HUES6 (cell line): ENCODE measurements around the gene DPP10.

ENCODE experiments used
- H3K27ac ChIP-seq: 2 replicates; pipeline ENCODE4 v1.7.0; 2013; ENCODE audit warnings: low read depth, mild to moderate bottlenecking, low read length, inconsistent platforms
- H3K27me3 ChIP-seq: 2 replicates; pipeline ENCODE4 v1.6.1; 2013; ENCODE audit warnings: low read length; ENCODE audit not compliant: control insufficient read depth, insufficient read depth
- H3K36me3 ChIP-seq: 2 replicates; pipeline ENCODE4 v1.6.1; 2013; ENCODE audit warnings: low read length; ENCODE audit not compliant: control insufficient read depth, insufficient read depth
- H3K4me1 ChIP-seq: 2 replicates; pipeline ENCODE4 v1.6.1; 2013; ENCODE audit warnings: low read length; ENCODE audit not compliant: control insufficient read depth, insufficient read depth
- H3K4me3 ChIP-seq: 2 replicates; pipeline ENCODE4 v1.5.1; 2013; ENCODE audit warnings: low read depth, low read length
- H3K9ac ChIP-seq: one replicate; pipeline ENCODE4 v1.6.1; 2013; ENCODE audit warnings: mild to moderate bottlenecking, low read length
- H3K9me3 ChIP-seq: 2 replicates; pipeline ENCODE4 v1.6.1; 2013; ENCODE audit warnings: low read depth, low read length; ENCODE audit not compliant: control insufficient read depth, insufficient read depth

Gene DPP10

GRCh38 chr2:114661971-114662939, 219.8 kb downstream of the DPP10 start:
- Histone ChIP-seq H3K4me3 (peak overlapping the region; percentile 65), H3K27ac (no peak overlapping the region), H3K9ac (no peak overlapping the region)

GRCh38 chr2:114668415-114668814, 226.0 kb downstream of the DPP10 start:
- Histone ChIP-seq H3K4me3 (no peak overlapping the region), H3K36me3 (no peaks in the 10 kb centered on the region), H3K27ac (no peak overlapping the region), H3K9me3 (no peaks in the 10 kb centered on the region), H3K27me3 (no peaks in the 10 kb centered on the region), H3K4me1 (no peaks in the 10 kb centered on the region), H3K9ac (no peak overlapping the region)

More at GRCh38 chr2:114661971-114662939, 219.8 kb downstream of the DPP10 start:
- Histone ChIP-seq H3K27me3 (no peaks in the 10 kb centered on the region), H3K4me1 (no peaks in the 10 kb centered on the region), H3K36me3 (no peaks in the 10 kb centered on the region), H3K9me3 (no peaks in the 10 kb centered on the region)

GRCh38 chr2:114683251-114683650, 240.8 kb downstream of the DPP10 start:
- no peak overlapping the region for H3K9ac ChIP-seq
- H3K4me1 ChIP-seq, result peaks cover 34% of the 10 kb centered on the region
- no peaks in the 10 kb centered on the region for H3K27me3 ChIP-seq
- H3K9me3 ChIP-seq, result no peaks in the 10 kb centered on the region
- H3K4me3 ChIP-seq, result no peak overlapping the region
- no peak overlapping the region for H3K27ac ChIP-seq
- no peaks in the 10 kb centered on the region for H3K36me3 ChIP-seq

- Histone ChIP-seq H3K9ac (no peak overlapping the region), H3K4me1 (peaks cover 34% of the 10 kb centered on the region), H3K27me3 (no peaks in the 10 kb centered on the region), H3K27ac (peak overlapping the region; percentile 35; the same call in 1 of the 2 replicates), H3K36me3 (no peaks in the 10 kb centered on the region), H3K4me3 (peak overlapping the region; percentile 2; the same call in 1 of the 2 replicates), H3K9me3 (no peaks in the 10 kb centered on the region)
These were observed 242.0 kb downstream of the DPP10 start for GRCh38 chr2:114684403-114684802.

- H3K27me3 ChIP-seq, result no peaks in the 10 kb centered on the region
- peaks cover 34% of the 10 kb centered on the region for H3K4me1 ChIP-seq
- H3K9ac ChIP-seq, result no peak overlapping the region
- H3K9me3 ChIP-seq, result no peaks in the 10 kb centered on the region
- 0 out of 2 replicates have a peak overlapping the region, but pooled peaks have one; percentile 2 for H3K4me3 ChIP-seq
- peak overlapping the region; percentile 35; the same call in 1 of the 2 replicates for H3K27ac ChIP-seq
- no peaks in the 10 kb centered on the region for H3K36me3 ChIP-seq
These were observed 242.7 kb downstream of the DPP10 start for GRCh38 chr2:114685102-114685501.

GRCh38 chr2:114688241-114688640, 245.8 kb downstream of the DPP10 start:
- Histone ChIP-seq H3K27ac (no peak overlapping the region), H3K36me3 (no peaks in the 10 kb centered on the region), H3K9ac (no peak overlapping the region), H3K4me1 (peaks cover 30% of the 10 kb centered on the region), H3K9me3 (no peaks in the 10 kb centered on the region), H3K27me3 (no peaks in the 10 kb centered on the region), H3K4me3 (no peak overlapping the region)

- H3K27me3 ChIP-seq, result no peaks in the 10 kb centered on the region
- H3K9ac ChIP-seq, result no peak overlapping the region
- 0 out of 2 replicates have a peak overlapping the region, but pooled peaks have one; percentile 33 for H3K27ac ChIP-seq
- H3K4me3 ChIP-seq, result no peak overlapping the region; the same call in 1 of the 2 replicates
- H3K9me3 ChIP-seq, result no peaks in the 10 kb centered on the region
- no peaks in the 10 kb centered on the region for H3K36me3 ChIP-seq
- H3K4me1 ChIP-seq, result peaks cover 12% of the 10 kb centered on the region
These were observed 256.1 kb downstream of the DPP10 start for GRCh38 chr2:114698520-114698919.

GRCh38 chr2:114699423-114699944, 257.0 kb downstream of the DPP10 start:
- Histone ChIP-seq H3K27ac (no peak overlapping the region), H3K36me3 (no peaks in the 10 kb centered on the region), H3K9ac (no peak overlapping the region), H3K27me3 (no peaks in the 10 kb centered on the region), H3K4me1 (peaks cover 12% of the 10 kb centered on the region), H3K9me3 (no peaks in the 10 kb centered on the region), H3K4me3 (no peak overlapping the region)

- no peaks in the 10 kb centered on the region for H3K27me3 ChIP-seq
- H3K36me3 ChIP-seq, result no peaks in the 10 kb centered on the region
- H3K9ac ChIP-seq, result no peak overlapping the region
- peaks cover 3% of the 10 kb centered on the region; the same call in 1 of the 2 replicates for H3K9me3 ChIP-seq
- H3K27ac ChIP-seq, result no peak overlapping the region
- no peak overlapping the region for H3K4me3 ChIP-seq
- peaks cover 12% of the 10 kb centered on the region for H3K4me1 ChIP-seq
These were observed 258.0 kb downstream of the DPP10 start for GRCh38 chr2:114700440-114700839.

GRCh38 chr2:114709936-114710850, 267.8 kb downstream of the DPP10 start:
- H3K9ac ChIP-seq, result no peak overlapping the region
- H3K9me3 ChIP-seq, result no peaks in the 10 kb centered on the region
- H3K4me3 ChIP-seq, result no peak overlapping the region
- no peaks in the 10 kb centered on the region for H3K27me3 ChIP-seq
- H3K27ac ChIP-seq, result 0 out of 2 replicates have a peak overlapping the region, but pooled peaks have one; percentile 3
- peaks cover 24% of the 10 kb centered on the region for H3K4me1 ChIP-seq
- no peaks in the 10 kb centered on the region for H3K36me3 ChIP-seq
